K562 (cell line): ENCODE results near the gene JPH4. TPM values are rescaled to one million over a fixed set of nuclear protein-coding genes. Genes with fewer than 3 reads are reported as not detected.

Source experiments
- ATAC-seq: fragments of 200-7000 bp; cut with Tn5 transposase; 3 replicates; pipeline ENCODE4 v1.9.1; 2020; ENCODE audit warnings: moderate library complexity
- BruUV-seq: library from RNA; stranded (reverse); fragments of 400-500 nt; replicated peaks from 2 replicates; lab custom pipeline; 2021; lab: Mats Ljungman, UMichigan
- CTCF ChIA-PET: fragments of 300-600 bp; formaldehyde crosslinking; extraction: SDS; loops from one replicate; lab custom pipeline; 2021; ENCODE audit warnings: low intra/inter-chr PET ratio; lab: Yijun Ruan, JAX
- POLR2A ChIA-PET: fragments of 300-600, 350-650 bp; sonication (Branson Sonifier 250); formaldehyde crosslinking; extraction: SDS; loops from one replicate; lab custom pipeline; 2021; ENCODE audit warnings: antibody characterized with exemption, inconsistent platforms; lab: Yijun Ruan, JAX
- DNase-seq, 4 experiments: peaks; one replicate each; pipeline versions ENCODE4 v3.0.0 to v3.0.0-alpha.2; 2011 to 2018; ENCODE audit warnings: low spot score in 3 of 4, mixed read lengths in 3 of 4; ENCODE audit errors: extremely low read depth in 1 of 4
- FAIRE-seq: peaks from 2 replicates; lab custom pipeline; 2011; peaks lifted over from hg19 to GRCh38; lab: Jason Lieb, UNC
- H2AFZ ChIP-seq: 2 replicates; pipeline ENCODE4 v1.6.0; 2011; ENCODE audit warnings: low read depth, low read length, control low read depth, inconsistent platforms
- H3K27ac ChIP-seq: fragments of 200-600 bp; 3 replicates; pipeline ENCODE4 v1.8.0; 2011; ENCODE audit warnings: low read depth, mild to moderate bottlenecking, control low read depth, inconsistent platforms, low read length, moderate library complexity, mixed read lengths; ENCODE audit errors: extremely low read depth
- H3K27me3 ChIP-seq, 2 experiments: fragments of 300-600 bp in 1 of 2; 2 replicates in 1 of 2; 3 replicates in 1 of 2; pipeline versions ENCODE4 v1.6.0 to v1.8.0; 2011; ENCODE audit warnings: inconsistent platforms in 2 of 2, low read length in 2 of 2, mild to moderate bottlenecking in 1 of 2, mixed read lengths in 1 of 2, moderate library complexity in 1 of 2; ENCODE audit not compliant: control insufficient read depth in 2 of 2, insufficient read depth in 2 of 2
- H3K36me3 ChIP-seq: fragments of 300-600 bp; 3 replicates; pipeline ENCODE4 v1.8.0; 2011; ENCODE audit warnings: mild to moderate bottlenecking, low read length, inconsistent platforms; ENCODE audit not compliant: control insufficient read depth, insufficient read depth
- H3K4me1 ChIP-seq, 2 experiments: fragments of 200-600 bp in 1 of 2; replicated peaks in 1 of 2; 2 replicates in 1 of 2; 3 replicates in 1 of 2; pipeline versions ENCODE4 v1.5.1 to v1.8.0; 2011; ENCODE audit warnings: inconsistent platforms in 2 of 2, low read length in 2 of 2, mild to moderate bottlenecking in 1 of 2, mixed read lengths in 1 of 2, moderate library complexity in 1 of 2; ENCODE audit not compliant: control insufficient read depth in 2 of 2, insufficient read depth in 2 of 2
- H3K4me2 ChIP-seq: 2 replicates; pipeline ENCODE4 v1.6.1; 2011; ENCODE audit warnings: low read length, control low read depth, inconsistent platforms, mixed read lengths; ENCODE audit not compliant: insufficient read depth
- H3K4me3 ChIP-seq: fragments of 200-600 bp; sonication (generic), shearing (Covaris generic); 2 replicates; pipeline ENCODE4 v1.5.1; 2016; ENCODE audit warnings: control low read depth, inconsistent platforms
- H3K79me2 ChIP-seq: fragments of 200-600 bp; 3 replicates; pipeline ENCODE4 v1.8.0; 2011; ENCODE audit warnings: low read length, inconsistent platforms; ENCODE audit not compliant: control insufficient read depth, insufficient read depth
- H3K9ac ChIP-seq, 2 experiments: 2 replicates each; pipeline versions ENCODE4 v1.6.0 to v1.6.1; 2011; ENCODE audit warnings: low read depth in 2 of 2, low read length in 2 of 2, control low read depth in 1 of 2, inconsistent platforms in 1 of 2, mild to moderate bottlenecking in 1 of 2, mixed read lengths in 1 of 2; ENCODE audit not compliant: insufficient read depth in 1 of 2
- H3K9me1 ChIP-seq: one replicate; pipeline ENCODE4 v1.6.0; 2011; ENCODE audit warnings: inconsistent platforms, mild to moderate bottlenecking, low read length, moderate library complexity; ENCODE audit not compliant: control insufficient read depth, insufficient read depth
- H3K9me3 ChIP-seq: replicated peaks from 2 replicates; pipeline ENCODE4 v1.5.1; 2011; ENCODE audit warnings: low read depth, low read length, inconsistent platforms; ENCODE audit not compliant: control insufficient read depth, insufficient read depth
- H4K20me1 ChIP-seq: replicated peaks from 2 replicates; pipeline ENCODE4 v1.6.1; 2011; ENCODE audit warnings: low read length, inconsistent platforms, mixed read lengths; ENCODE audit not compliant: control insufficient read depth, insufficient read depth
- AFF4 ChIP-seq: sonication (generic); formaldehyde crosslinking; IDR thresholded peaks from 2 replicates; pipeline ENCODE4 v1.8.0; 2023; ENCODE audit warnings: mild to moderate bottlenecking, missing genetic modification reagents
- CBX1 ChIP-seq: sonication (generic); IDR thresholded peaks from 2 replicates; pipeline ENCODE4 v1.6.1; 2016; ENCODE audit warnings: antibody characterized with exemption, low read depth, mild to moderate bottlenecking
- ETS2 ChIP-seq: IDR thresholded peaks from 2 replicates; pipeline ENCODE4 v1.6.1; 2016; ENCODE audit warnings: borderline replicate concordance, missing genetic modification characterization, mild to moderate bottlenecking, moderate library complexity, missing compliant biosample characterization; ENCODE audit not compliant: poor library complexity, severe bottlenecking
- HEY1 ChIP-seq: fragments of 250-450 bp; sonication (Bioruptor Pico); IDR thresholded peaks from 2 replicates; pipeline ENCODE4 v1.5.0; 2020; ENCODE audit warnings: mild to moderate bottlenecking, moderate library complexity, borderline replicate concordance
- SMARCC2 ChIP-seq: fragments of 450-650 bp; IDR thresholded peaks from 2 replicates; pipeline ENCODE4 v1.6.1; 2017; ENCODE audit warnings: antibody characterized with exemption, moderate library complexity, mild to moderate bottlenecking, low read depth
- TCF3 ChIP-seq: sonication (generic); formaldehyde crosslinking; IDR thresholded peaks from 2 replicates; pipeline ENCODE4 v1.4.0; 2020; ENCODE audit warnings: mild to moderate bottlenecking, missing genetic modification reagents
- ZEB2 ChIP-seq: fragments of 450-650 bp; IDR thresholded peaks from 2 replicates; pipeline ENCODE4 v1.6.1; 2016
- ZNF174 ChIP-seq: fragments of 250-450 bp; sonication (Bioruptor Pico); IDR thresholded peaks from 2 replicates; pipeline ENCODE4 v1.4.0; 2020; ENCODE audit warnings: mild to moderate bottlenecking
- ZNF316 ChIP-seq: fragments of 450-650 bp; IDR thresholded peaks from 2 replicates; pipeline ENCODE4 v1.6.1; 2016
- ZNF445 ChIP-seq: fragments of 250-450 bp; sonication (Bioruptor Pico); IDR thresholded peaks from 2 replicates; pipeline ENCODE4 v1.4.0; 2020; ENCODE audit warnings: low read depth, mild to moderate bottlenecking, moderate library complexity
- ZSCAN29 ChIP-seq: fragments of 450-650 bp; IDR thresholded peaks from 2 replicates; pipeline ENCODE4 v1.6.1; 2017
- WGBS: fragments of 100-300 bp; shearing (Covaris generic); methylation state at CpG from one replicate; pipeline ENCODE4 v1.1.6; 2016; ENCODE audit warnings: low coverage, mixed read lengths; ENCODE audit not compliant: insufficient coverage; ENCODE audit errors: missing lambda C conversion rate; 5-methylcytosine and 5-hydroxymethylcytosine counted together
- in situ Hi-C: fragments of 300-500 bp; cut with MboI; formaldehyde crosslinking; loops from 4 replicates; pipeline ENCODE4 v1.15.0; 2018; ENCODE audit warnings: inconsistent platforms, mixed read lengths
- intact Hi-C: fragments of 100-400 bp; cut with micrococcal nuclease; formaldehyde crosslinking; loops from 2 replicates; pipeline ENCODE4 v1.14.2; 2022
- polyA plus RNA-seq, 8 experiments: library from polyadenylated mRNA; depleted of rRNA in 4 of 8; stranded (reverse) in 5 of 8; unstranded in 3 of 8; fragments of >200 nt; fragmentation: Nextera tagmentation in 2 of 8; fragmentation: Illumina TruSeq in 1 of 8; extraction: Ambion mirVana in 2 of 8; extraction: Trizol in 1 of 8; gene quantifications; 2 replicates each; pipeline versions ENCODE4 v1.2.1 to v1.2.3, GENCODE V29; 2011 to 2014; ENCODE audit warnings: inconsistent platforms in 1 of 8, missing spikeins in 1 of 8
- total RNA-seq, 7 experiments: library from RNA; depleted of rRNA in 6 of 7; stranded (reverse); fragments of >200 nt in 6 of 7; fragmentation: Illumina TruSeq in 2 of 7; extraction: Trizol in 2 of 7; gene quantifications; 2 replicates each; pipeline versions ENCODE4 v1.2.1 to v1.2.3, GENCODE V29; 2011 to 2021; ENCODE audit warnings: low replicate concordance in 1 of 7

JPH4 gene
- total and polyA plus RNA-seq, 9 of the 15 experiments (the other 6 are each of a cell fraction or from before 2014, with no cell fraction given), result 0.04 to 0.13 (median 0.06) TPM; not detected in 5

- TF ChIP-seq AFF4 (no peak), CBX1 (no peak), TCF3 (CRISPR knock-in tag) (no peak), SMARCC2 (no peak), ZNF316 (no peak)
Observed at GRCh38 chr14:23525611-23526010, 53.0 kb downstream of the JPH4 start (continued).

- no peaks in the 10 kb centered on the region for H3K36me3 ChIP-seq
- no peak overlapping the region for H3K4me3 ChIP-seq
- no peak for FAIRE-seq
- no peak overlapping the region for H3K4me2 ChIP-seq
- no peak overlapping the region for H3K9ac ChIP-seq
- in situ Hi-C loops, result no loop called here
- no peaks in the 10 kb centered on the region for H3K9me1 ChIP-seq
- BruUV-seq, result no TSS peak
- H2AFZ ChIP-seq, result no peak overlapping the region
- H3K9me3 ChIP-seq, result no peaks in the 10 kb centered on the region
- no peak for ATAC-seq
- no peak overlapping the region for H3K27ac ChIP-seq
- no peak for TF ChIP-seq ETS2
- no peak for TF ChIP-seq ZSCAN29
- TF ChIP-seq ZNF174 (CRISPR knock-in tag), result no peak
- TF ChIP-seq ZEB2, result no peak
- no peak for TF ChIP-seq ZNF445 (CRISPR knock-in tag)
- TF ChIP-seq HEY1, result no peak
- TF ChIP-seq, all 486 proteins: peak for 0
- intact Hi-C loops, result no loop called here
- DNase-seq, result no peak
- ChIA-PET CTCF (no interaction called here), POLR2A (interaction anchor here (0.5 to 0.7 kb wide), 2 partner anchors 150 to 519 kb away, joined by 3 to 4 read pairs; no protein-coding TSS in a partner anchor)
- Histone ChIP-seq H3K4me1 (peaks cover 0 to 6% of the 10 kb centered on the region in 2 experiments; a peak in 2 of 5 replicates), H4K20me1 (no peaks in the 10 kb centered on the region; the same call in 1 of the 2 replicates), H3K79me2 (no peaks in the 10 kb centered on the region), H3K27me3 (peaks cover 2 to 54% of the 10 kb centered on the region in 2 experiments; a peak in 3 of 5 replicates)
- WGBS, result 7% methylated on average over 12 of the region's 14 CpGs
Observed at GRCh38 chr14:23524954-23525353, 53.6 kb downstream of the JPH4 start.
